ENCODE measurements around the gene CGB2. TPM values are rescaled to one million over a fixed set of nuclear protein-coding genes. Genes with fewer than 3 reads are reported as not detected.
A peak's percentile ranks its signal among the peaks of the same experiment; 100 is the strongest.

Gene CGB2
- total and polyA plus RNA-seq, 2 of the 13 experiments (the other 11 are each of a cell fraction or from before 2014, with no cell fraction given), result not detected

- peak; percentile 30; the same call in 1 of the 2 replicates for TF ChIP-seq ZHX2 (IDR thresholded peaks at IDR 0.05; ENCODE audit: low read depth)
- no peak for TF ChIP-seq ZHX2 (CRISPR knock-in tag; IDR thresholded peaks at IDR 0.05; ENCODE audit: borderline replicate concordance)
- no peak for TF ChIP-seq KIAA2018 (CRISPR knock-in tag; IDR thresholded peaks at IDR 0.05; ENCODE audit: borderline replicate concordance)
- TF ChIP-seq MAF1 (CRISPR knock-in tag; IDR thresholded peaks at IDR 0.05; ENCODE audit: borderline replicate concordance), result no peak; the same call in 1 of the 2 replicates
- no peak for TF ChIP-seq DDIT3 (CRISPR knock-in tag; IDR thresholded peaks at IDR 0.05)
- TF ChIP-seq AKNA (CRISPR knock-in tag; IDR thresholded peaks at IDR 0.05; ENCODE audit: borderline replicate concordance), result no peak
- TF ChIP-seq TBL1XR1 (IDR thresholded peaks at IDR 0.05; ENCODE audit: borderline replicate concordance, low read length, partially characterized antibody), result no peak
These were observed 38.3 kb upstream of the CGB2 start, which contains the start of the genes GYS1 and RUVBL2 (continued) for GRCh38 chr19:48993175-48994034.
